Measurements from ENCODE around the gene LYRM4.

DNA sequence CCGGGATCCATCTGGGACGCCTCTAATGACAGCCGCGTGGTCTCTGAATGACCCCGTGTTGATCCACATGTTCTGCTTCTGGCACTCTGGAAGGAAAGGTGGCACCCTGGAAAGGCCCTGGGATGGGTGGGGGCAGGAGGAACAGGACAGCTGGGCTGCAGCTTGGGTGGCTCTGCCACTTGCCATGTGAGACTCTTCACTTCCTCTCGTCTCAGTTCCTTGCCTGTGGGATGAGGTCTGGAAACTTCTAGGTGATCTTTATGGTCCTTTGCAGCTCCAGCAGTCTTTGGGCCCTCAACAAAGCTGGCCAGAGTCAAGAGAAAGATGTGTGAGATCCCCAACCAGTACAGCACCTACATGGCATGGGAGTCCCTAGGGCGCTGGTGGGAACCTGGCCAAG lies 149.1 kb downstream of the LYRM4 start:
- TF ChIP-seq, protein P1, sequence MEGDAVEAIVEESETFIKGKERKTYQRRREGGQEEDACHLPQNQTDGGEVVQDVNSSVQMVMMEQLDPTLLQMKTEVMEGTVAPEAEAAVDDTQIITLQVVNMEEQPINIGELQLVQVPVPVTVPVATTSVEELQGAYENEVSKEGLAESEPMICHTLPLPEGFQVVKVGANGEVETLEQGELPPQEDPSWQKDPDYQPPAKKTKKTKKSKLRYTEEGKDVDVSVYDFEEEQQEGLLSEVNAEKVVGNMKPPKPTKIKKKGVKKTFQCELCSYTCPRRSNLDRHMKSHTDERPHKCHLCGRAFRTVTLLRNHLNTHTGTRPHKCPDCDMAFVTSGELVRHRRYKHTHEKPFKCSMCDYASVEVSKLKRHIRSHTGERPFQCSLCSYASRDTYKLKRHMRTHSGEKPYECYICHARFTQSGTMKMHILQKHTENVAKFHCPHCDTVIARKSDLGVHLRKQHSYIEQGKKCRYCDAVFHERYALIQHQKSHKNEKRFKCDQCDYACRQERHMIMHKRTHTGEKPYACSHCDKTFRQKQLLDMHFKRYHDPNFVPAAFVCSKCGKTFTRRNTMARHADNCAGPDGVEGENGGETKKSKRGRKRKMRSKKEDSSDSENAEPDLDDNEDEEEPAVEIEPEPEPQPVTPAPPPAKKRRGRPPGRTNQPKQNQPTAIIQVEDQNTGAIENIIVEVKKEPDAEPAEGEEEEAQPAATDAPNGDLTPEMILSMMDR (conservative IDR thresholded peaks at IDR 0.05), result no peak
- TF ChIP-seq EZH2 (IDR thresholded peaks at IDR 0.05; ENCODE audit: low read depth), result no peak
